ENCODE data around the gene KASH5.

Gene KASH5

DNA sequence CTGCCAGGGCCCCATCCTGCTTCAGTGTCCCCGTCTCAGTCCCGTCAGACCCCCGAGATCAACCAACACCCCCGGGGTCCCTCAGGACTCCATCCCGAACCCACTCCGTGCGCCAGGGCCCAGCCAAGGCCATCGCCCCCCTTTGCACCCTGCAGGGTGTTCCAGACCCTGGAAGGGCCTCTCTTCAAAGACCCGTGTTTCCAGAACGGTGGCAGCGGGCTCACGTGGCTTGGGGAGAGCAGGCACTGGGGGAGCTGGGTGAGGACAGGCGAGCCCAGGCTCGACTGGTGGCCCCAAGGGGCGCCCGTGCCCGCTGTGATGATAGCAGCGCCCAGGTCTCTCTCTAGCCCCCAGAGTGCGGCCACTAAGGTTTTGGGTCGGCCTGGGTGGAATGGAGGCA, 1.4 kb downstream of the KASH5 start:
- TF ChIP-seq, protein P1, sequence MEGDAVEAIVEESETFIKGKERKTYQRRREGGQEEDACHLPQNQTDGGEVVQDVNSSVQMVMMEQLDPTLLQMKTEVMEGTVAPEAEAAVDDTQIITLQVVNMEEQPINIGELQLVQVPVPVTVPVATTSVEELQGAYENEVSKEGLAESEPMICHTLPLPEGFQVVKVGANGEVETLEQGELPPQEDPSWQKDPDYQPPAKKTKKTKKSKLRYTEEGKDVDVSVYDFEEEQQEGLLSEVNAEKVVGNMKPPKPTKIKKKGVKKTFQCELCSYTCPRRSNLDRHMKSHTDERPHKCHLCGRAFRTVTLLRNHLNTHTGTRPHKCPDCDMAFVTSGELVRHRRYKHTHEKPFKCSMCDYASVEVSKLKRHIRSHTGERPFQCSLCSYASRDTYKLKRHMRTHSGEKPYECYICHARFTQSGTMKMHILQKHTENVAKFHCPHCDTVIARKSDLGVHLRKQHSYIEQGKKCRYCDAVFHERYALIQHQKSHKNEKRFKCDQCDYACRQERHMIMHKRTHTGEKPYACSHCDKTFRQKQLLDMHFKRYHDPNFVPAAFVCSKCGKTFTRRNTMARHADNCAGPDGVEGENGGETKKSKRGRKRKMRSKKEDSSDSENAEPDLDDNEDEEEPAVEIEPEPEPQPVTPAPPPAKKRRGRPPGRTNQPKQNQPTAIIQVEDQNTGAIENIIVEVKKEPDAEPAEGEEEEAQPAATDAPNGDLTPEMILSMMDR (IDR thresholded peaks at IDR 0.05; ENCODE audit: low read length, missing control alignments), result no peak
- DNase-seq (ENCODE audit: low read depth), result no peak
- no peak overlapping the region for H3K4me3 ChIP-seq (replicated peaks; ENCODE audit: low read depth, low read length)

DNA sequence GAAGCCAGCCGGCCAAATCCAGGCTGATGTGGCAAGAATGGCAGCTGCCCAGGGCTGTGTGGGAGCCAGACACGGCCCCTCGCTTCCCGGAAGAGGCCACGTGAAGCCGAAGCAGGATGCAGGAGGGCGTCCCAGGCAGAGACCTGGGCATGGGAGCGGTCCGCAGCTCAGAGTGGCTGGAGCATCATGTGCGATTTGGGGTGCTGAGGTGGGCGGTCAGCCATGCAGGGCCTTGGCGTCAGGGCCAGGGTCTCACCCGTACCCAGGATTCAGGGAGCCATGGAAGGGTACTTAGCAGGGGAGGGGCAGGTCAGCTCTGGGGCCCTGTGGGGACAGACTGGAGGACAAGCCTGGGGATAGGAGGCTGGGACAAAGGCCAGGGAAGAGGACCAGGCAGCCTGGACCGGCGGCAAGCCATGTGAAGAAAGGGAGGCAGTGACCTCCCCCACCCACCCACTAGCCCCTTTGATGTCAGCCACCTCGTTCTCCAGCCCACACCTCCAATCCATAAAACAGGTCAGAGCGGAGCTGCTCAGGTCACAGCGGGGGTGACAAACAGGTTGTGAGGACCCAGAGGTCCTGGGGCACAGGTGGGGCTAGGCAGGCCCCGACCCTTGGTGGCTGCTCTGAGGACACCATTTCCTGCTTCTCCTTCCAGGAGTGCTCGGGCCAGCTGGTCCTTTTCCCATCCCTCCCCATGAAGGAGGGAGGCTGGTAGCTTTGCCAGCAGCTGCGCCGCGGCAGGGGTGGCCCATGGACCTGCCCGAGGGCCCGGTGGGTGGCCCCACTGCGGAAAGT, 2.3 kb downstream of the KASH5 start:
- TF ChIP-seq, protein P1 (IDR thresholded peaks at IDR 0.05; ENCODE audit: low read length, missing control alignments), result no peak
- H3K4me3 ChIP-seq (replicated peaks; ENCODE audit: low read depth, low read length), result no peak overlapping the region
- DNase-seq (ENCODE audit: low read depth), result no peak

DNA sequence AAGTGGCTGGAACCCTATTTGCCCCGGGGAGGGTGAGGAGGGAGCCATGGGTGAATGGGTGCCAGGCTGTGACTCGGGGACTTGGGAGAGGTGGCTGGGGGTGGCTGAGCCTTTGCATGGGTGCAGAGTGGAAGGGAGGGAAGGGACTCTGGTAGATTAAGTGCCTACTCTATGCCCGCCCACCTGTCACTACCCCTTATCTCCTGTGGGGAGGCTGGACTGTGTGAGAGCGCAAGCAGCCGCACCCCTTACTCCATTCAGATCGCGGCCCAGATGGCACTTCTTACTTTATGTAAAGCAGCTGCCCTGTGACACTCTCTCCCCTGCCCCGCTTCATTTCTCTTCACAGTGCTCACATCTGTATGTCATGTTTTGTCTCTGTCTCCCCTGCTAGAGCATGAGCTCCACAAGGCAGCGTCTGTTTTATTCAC, 2.9 kb downstream of the KASH5 start:
- H3K4me3 ChIP-seq (replicated peaks; ENCODE audit: low read depth, low read length), result no peak overlapping the region
- no peak for DNase-seq (ENCODE audit: low read depth)
- TF ChIP-seq, protein P1 (IDR thresholded peaks at IDR 0.05; ENCODE audit: low read length, missing control alignments), result no peak

GRCh38 chr19:49391581-49392399, 3.7 kb downstream of the KASH5 start:
- peak; percentile 71 for DNase-seq (ENCODE audit: low read depth)
- TF ChIP-seq, protein P1 (IDR thresholded peaks at IDR 0.05; ENCODE audit: low read length, missing control alignments), result peak; percentile 82
- H3K4me3 ChIP-seq (replicated peaks; ENCODE audit: low read depth, low read length), result no peak overlapping the region

- TF ChIP-seq, protein P1 (IDR thresholded peaks at IDR 0.05; ENCODE audit: low read length, missing control alignments), result no peak
- no peak for DNase-seq (ENCODE audit: low read depth)
- H3K4me3 ChIP-seq (replicated peaks; ENCODE audit: low read depth, low read length), result no peak overlapping the region
Observed at GRCh38 chr19:49393881-49394280, 5.8 kb downstream of the KASH5 start.

- TF ChIP-seq, protein P1 (IDR thresholded peaks at IDR 0.05; ENCODE audit: low read length, missing control alignments), result no peak
- DNase-seq (ENCODE audit: low read depth), result no peak
- H3K4me3 ChIP-seq (replicated peaks; ENCODE audit: low read depth, low read length), result no peak overlapping the region
Observed at GRCh38 chr19:49395581-49396407, 7.7 kb downstream of the KASH5 start.

All from fibroblast of pulmonary artery (primary cell).